RPMI8226 (cell line): ENCODE measurements around the gene CACNA2D1.
A peak's percentile ranks its signal among the peaks of the same experiment; 100 is the strongest.

ENCODE experiments used
- DNase-seq: peaks from one replicate; pipeline ENCODE4 v3.0.0-alpha.2; 2015

Gene CACNA2D1

DNA sequence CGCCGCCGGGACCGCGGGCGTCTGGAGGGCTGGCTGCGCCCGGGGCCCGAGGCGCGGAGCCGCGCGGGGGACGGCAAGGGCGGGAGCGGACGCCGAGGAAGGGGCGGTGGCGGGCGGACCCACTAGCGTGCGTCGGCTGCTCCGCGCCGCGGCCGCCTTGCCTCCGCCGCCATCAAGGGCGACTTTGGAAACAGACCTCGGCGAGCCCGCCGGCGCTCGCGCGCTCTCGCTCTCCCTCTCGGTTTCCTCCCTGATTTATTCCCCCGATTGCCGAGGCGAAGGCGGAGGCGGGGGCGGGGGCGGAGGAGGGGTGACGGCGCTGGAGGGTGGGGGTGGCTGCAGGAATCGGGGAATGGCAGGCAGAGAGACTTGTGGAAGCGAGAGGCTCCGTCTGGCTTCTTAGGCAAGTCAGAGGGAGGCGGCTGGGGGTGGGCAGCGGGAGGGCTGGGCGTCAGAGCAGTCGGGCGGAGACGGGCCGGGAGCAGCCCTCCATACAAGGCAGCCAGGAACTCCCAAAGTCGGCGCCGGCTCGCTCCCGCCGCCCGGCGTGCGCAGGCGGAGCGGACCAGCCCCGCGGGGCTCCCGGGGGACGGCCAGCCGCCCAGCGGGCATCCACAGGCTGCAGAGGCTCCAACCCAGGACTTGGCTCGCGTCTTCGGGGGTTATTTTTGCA is at the start of gene CACNA2D1:
Gene CACNA2D1 (minus strand): TSS at position 231 of the 673 bp plus-strand sequence.
- DNase-seq: peak; percentile 12

DNA sequence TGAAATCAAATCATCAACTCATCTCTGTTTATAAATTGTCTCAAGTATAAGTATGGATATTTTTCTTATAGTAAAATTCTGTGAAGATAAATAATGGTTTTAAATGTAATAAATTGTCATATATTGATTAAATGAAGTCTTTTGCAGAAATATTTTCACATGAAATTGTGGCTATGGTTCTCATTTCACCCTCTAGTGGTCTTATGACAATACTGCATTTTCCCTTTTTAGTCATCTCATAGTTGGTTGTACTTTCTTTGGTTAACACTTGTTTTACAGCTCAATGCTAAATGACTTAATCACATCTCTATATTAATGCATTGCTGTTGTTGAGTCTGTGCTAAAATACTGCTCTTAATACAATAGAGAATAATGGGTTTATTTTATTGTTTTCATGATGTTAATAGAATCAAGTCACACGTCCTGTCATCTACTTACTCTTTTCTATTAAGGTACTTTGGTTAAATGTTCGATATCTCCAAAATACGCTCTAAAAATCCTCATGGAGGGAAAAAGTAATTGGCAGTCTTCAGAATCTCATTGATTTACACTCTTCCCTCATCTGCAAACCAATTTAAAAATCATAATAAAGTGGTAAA is 38.0 kb upstream of the CACNA2D1 start:
- peak; percentile 15 for DNase-seq

DNA sequence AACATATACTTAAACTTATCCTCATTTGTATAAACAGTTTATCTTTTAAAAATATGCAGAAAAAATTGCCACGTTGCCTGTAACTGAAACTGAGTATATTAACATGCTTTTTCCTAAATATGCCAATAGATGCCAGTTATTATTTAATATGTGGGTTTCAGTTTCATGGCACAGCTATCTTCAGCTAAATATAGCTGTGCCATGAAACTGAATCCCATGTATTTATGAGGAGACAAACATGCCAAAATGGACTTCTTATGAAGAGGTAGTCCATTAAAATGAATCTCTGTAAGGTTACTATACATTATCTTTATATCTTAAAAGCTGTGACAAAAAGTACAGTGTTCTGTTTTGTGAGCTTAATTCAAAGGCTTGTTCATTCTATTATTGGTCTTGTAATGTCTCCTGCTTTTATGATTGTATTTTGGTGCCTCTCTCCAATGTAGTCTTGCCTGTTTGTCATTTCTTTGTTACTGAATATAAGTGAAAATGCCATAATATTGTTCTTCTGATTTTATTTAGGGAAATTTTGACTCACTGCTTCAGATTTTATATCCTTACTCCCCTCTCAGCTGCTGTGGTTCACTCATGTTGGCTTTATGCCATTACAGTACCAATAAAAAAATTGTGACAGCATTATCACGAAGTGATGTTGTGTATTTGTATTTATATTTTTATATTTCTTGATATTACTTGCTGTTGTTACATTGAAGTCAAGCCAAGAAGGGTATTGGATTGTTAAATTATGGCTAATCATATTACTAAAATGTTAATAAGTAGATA is 34.3 kb upstream of the CACNA2D1 start:
- no peak for DNase-seq

- DNase-seq: no peak
Observed at GRCh38 chr7:82472966-82473365, 29.4 kb upstream of the CACNA2D1 start.

- DNase-seq: no peak
Observed at GRCh38 chr7:82471351-82472020, 27.9 kb upstream of the CACNA2D1 start.

DNA sequence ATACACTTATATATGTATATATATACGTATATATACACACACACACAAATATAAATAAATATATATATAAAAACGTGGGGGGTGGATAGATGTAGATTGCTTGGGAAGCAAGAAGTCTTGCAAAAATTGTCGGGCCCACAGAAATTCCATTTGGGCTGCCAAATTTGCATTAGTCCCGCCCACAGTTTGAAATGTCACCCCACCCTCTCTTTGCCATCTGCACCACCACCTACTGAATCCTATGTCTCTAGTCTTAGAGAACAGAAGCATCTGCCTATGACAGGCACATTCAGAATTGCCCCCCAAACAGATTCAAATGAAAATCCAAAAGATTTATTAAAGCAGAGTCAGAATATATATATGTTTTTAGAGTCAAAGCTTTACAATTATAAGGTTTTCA is 25.6 kb upstream of the CACNA2D1 start:
- no peak for DNase-seq

- no peak for DNase-seq
Observed at GRCh38 chr7:82468435-82468834, 24.9 kb upstream of the CACNA2D1 start.

DNA sequence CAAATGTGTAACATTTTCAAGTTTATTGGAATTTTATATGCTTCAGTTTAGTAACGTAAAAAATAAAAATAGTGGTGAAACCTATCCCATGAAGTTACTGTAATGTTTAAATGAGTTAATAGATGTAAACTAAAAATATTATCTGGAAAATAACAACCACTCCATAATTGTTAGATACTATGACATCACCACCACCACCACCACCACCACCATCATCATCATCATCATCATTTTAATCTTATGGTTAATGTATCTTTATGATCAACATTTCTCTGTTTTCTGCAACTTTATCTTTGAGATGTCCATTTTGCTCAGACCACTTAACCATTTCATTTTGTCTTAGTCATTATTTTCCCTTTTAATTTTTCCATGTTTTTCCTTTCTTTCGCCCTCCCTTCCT is 23.4 kb upstream of the CACNA2D1 start:
- no peak for DNase-seq

- no peak for DNase-seq
Observed at GRCh38 chr7:82464372-82464771, 20.8 kb upstream of the CACNA2D1 start.

GRCh38 chr7:82455295-82455694 is 11.7 kb upstream of the CACNA2D1 start:
- DNase-seq: no peak

DNA sequence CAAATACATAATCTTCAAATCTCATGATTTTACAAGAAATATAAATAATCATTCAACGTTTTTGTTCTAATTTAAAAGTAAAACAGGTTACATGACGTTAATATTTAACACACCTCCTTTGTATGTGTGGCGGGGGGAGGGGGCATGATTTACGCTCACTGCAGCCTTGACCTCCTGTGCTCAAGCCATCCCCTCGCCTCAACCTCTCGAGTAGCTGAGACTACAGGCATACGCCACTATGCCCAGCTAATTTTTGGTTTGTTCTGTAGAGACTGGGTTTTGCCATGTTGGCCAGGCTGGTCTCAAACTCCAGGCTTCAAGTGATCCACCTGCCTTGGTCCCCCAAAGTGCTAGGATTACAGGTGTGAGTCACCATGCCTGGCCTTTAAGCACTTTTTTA is 7.2 kb upstream of the CACNA2D1 start:
- no peak for DNase-seq

DNA sequence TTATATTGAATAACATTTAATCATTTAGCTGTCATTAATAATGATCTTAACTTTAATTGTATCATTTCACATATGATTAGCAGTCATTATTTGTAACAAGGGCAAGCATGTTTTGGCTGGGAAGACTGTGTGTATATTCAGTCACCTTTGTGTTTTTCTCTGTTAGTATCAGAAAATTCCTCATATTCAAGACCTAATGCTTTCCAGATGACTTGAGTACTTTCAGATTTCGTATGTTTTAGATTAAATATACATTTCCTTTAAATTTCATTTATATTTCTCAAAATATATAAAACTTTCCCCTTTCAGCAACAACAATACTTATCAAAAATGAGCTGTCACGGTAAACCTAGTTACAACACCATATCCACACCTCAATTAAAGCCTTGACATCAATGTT is 6.3 kb upstream of the CACNA2D1 start:
- no peak for DNase-seq

DNA sequence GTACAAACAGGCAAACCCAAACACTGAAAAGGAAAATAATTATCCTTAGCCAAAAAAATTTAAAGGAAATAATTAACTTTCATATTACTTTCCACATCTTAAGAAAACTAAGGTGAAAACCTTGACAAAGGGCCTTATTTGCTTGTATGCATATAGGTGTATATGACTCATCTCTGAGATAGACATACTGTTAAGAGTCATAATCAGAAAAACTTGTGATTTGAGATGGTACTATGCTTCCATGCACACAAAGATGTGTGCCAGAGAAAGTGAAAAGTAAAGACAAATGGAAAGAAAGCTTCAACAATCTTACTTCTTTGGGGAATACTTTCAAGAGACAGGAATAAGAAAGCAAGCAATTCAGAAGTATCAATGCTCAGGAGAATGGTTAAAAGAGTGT is 3.3 kb upstream of the CACNA2D1 start:
- DNase-seq: no peak

GRCh38 chr7:82445271-82445670 is 1.7 kb upstream of the CACNA2D1 start:
- no peak for DNase-seq

- DNase-seq: no peak
Observed at GRCh38 chr7:82444220-82444909, 788 bp upstream of the CACNA2D1 start.

- no peak for DNase-seq
Observed at GRCh38 chr7:82443036-82443546, 486 bp downstream of the CACNA2D1 start.

GRCh38 chr7:82442492-82443035 is 1.0 kb downstream of the CACNA2D1 start:
- no peak for DNase-seq

- no peak for DNase-seq
Observed at GRCh38 chr7:82441669-82442478, 1.7 kb downstream of the CACNA2D1 start.

DNA sequence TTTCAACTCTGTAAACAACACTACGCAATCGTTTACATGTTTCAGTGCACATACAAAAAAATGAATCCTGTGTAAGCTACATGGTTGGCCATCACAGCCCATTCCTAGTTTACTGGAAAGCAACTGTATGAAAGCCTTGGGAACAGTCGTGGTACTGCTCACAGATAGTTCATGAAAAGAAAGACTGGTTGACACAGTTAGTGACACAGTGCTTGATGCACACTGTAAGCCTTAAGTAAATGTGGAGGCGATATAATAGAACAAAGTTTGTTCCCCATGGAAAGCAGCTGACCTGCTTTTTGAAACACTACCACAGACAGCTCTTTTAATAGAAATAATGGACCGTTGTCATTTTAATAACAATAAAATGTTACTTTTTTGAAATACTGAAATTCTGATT is 5.1 kb downstream of the CACNA2D1 start:
- no peak for DNase-seq

DNA sequence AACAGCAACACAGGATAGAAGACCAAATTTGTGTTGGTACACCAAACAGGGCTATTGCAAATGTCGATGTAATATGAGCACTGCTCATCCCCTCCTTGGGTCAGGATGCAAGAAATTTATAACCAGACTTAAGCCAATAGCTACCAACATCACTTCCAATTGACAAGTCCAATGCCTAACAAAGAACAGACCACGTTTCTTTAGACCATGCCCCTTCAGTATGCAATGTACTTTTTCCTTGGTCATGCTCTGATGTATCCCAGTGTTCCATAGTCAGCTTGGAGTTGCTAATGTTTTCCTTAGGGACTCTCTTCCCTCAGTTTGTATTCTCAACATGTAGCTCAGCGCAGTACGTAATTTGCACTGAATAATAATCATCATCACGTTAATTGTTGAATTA is 7.8 kb downstream of the CACNA2D1 start:
- DNase-seq: no peak

GRCh38 chr7:82434275-82435022 is 9.1 kb downstream of the CACNA2D1 start:
- no peak for DNase-seq
